Limb (tissue), 2 donors: Measurements from ENCODE around the gene ERGIC1.

Source experiments
- DNase-seq, 2 donors: peaks; one replicate each; pipeline ENCODE4 v3.0.0-alpha.2; 2016; ENCODE audit errors: extremely low spot score in 2 of 2

The ERGIC1 gene

DNA sequence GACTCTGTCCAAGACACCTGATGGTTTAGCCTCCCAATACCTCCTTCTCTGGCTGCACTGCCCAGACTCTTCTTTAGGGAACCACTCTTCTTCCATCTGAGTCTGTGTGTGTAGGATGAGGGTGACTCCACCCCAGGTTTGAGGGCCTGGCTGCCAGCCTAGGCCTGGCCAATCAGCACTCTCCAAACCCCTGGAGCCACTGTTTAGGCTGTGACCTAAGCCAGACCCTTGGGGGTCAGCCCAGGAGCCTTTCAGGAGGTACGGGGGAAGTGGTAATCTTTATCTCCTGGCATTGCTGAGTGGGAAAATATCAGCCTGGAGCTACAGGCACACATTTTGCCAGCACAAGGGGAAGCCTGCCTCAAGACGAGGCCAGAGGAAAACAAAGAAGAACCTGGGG lies 6.2 kb upstream of the ERGIC1 start:
- no peak for DNase-seq

DNA sequence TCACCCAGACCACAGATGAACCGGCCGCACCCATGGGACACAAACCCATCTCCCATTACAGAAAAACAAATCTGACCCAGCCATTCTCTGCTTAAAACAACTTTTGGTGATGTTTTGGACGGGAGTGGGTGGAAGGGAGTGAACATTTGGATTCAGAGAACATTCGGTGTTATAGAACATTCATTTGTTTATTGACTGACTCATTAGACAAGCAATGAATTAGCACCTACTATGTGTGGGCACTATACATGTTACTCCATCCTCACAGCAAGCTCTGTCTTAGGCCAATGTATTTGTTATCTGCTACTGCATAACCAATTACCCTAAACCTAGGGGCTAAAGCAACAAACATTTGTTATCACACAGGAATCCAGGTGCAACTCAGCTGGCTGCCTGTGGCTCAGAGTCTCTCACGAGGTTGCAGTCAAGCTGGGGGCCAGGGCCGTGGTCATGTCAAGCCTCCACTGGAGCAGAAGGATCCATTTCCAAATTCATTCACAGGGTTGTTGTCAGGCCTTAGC lies 5.1 kb upstream of the ERGIC1 start:
- no peak for DNase-seq

DNA sequence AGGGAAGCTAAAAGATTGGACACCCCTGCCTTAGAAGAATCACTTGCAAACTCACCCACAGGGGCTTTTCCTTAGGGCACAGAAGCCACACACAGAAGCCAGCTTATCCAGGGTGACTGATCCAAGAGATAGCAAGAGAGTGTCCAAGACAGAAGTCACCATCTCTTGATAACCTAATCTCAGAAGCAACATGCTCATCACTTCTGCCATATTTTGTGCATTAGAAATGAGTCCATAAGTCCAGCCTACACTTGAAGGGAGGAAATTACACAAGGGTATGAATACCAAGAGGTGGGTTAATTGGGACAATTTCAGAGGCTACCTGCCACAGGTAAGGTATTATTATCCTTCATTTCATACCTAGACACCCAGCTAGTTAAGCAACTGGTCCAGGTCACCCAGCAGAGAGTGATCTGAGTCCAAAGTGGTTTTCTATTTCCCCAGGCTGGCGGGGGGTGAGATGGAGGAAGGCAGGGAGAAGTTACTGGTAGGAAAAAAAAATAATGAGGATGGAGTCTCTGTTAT lies 3.7 kb upstream of the ERGIC1 start:
- DNase-seq, result no peak

DNA sequence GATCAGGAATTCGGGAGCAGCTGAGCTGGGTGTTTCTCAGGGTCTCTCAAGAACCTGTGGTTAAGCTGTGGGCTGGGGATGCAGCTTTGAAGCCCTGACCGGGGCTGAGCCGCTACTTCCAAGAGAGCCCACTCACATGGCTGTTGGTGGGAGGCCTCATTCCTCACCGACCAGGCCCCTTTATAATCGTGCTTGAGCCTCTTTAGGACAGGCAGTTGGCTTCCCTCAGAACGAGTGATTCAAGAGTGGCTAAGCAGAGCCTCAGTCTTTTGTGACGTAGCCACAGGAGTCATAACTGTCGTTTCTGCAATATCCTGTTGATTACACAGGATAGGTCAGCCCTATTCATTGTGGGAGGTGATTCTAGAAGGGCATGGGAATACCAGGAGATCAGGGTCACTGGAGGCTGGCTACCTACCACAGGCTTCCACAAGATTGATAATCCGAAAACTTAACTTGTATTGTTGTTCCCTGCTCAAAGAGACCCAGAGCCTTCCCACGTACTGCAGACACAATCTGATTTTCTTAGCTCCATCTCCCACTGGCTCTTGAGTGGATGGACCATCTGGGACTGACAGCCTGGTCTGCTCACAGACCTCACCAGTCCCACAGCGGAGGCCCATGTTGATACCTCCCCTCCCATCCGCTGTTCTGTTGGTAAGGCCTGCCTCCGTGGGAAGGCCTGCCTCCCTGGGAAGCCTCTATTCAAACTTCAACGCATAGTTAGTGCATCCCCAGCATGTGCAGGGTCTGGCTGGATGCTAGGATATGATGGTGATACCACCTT lies 3.0 kb upstream of the ERGIC1 start:
- no peak for DNase-seq

DNA sequence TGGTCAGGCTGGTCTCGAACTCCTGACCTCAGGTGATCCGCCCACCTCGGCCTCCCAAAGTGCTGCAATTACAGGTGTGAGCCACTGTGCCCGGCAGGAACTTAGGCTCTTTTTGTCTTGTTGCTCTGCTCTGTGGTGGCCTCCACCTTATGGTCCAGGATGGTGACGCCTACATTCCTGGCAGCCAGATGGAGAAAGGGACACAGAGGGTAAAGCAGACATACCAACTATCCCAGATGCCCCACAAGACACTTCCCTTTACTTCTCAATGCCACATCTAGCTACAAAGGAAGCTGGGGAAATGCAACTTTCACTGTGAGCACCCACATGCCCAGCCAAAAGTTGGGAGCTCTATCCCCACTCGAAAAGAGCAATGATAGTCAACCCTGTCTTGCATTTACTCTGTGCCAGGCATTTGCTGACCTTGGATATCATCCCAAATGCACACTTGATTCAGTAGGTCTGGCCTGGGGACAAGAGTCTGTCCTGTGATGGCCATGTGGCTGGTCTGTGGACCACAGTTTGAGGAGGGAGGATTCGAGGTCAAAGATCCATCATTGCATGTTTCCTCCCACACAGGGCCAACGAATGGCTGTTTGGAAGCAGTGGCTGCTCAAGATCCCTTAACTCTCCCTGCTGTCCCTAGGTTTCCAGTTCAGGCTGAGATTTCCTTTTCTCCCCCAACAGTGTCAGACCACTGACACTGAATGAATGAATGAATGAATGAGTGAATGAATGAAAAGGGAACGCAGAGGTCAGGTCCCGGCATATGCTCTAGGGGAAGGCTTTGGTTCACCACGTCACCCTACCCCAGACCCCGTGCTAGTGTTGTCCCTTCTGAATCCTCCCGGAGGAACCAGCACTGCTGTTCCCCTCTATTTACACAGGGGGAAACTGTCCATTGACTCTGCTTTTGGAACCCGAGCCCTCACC lies 1.4 kb upstream of the ERGIC1 start:
- DNase-seq, result no peak

DNA sequence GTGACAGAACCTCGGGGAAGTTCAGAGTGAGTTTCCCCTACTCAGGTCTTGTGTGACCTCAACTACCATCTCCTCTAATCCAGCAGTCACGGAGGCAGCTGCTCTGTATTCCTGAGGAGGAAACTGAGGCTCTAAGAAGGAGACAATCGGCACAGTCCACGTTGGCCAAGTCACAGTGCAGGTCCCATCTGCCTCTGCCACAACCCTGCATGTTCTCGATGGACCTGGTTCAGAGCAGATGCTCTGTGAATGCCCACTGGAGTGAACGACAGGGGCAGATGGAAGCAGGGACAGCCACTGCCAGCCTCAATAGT lies 722 bp upstream of the ERGIC1 start:
- no peak for DNase-seq

DNA sequence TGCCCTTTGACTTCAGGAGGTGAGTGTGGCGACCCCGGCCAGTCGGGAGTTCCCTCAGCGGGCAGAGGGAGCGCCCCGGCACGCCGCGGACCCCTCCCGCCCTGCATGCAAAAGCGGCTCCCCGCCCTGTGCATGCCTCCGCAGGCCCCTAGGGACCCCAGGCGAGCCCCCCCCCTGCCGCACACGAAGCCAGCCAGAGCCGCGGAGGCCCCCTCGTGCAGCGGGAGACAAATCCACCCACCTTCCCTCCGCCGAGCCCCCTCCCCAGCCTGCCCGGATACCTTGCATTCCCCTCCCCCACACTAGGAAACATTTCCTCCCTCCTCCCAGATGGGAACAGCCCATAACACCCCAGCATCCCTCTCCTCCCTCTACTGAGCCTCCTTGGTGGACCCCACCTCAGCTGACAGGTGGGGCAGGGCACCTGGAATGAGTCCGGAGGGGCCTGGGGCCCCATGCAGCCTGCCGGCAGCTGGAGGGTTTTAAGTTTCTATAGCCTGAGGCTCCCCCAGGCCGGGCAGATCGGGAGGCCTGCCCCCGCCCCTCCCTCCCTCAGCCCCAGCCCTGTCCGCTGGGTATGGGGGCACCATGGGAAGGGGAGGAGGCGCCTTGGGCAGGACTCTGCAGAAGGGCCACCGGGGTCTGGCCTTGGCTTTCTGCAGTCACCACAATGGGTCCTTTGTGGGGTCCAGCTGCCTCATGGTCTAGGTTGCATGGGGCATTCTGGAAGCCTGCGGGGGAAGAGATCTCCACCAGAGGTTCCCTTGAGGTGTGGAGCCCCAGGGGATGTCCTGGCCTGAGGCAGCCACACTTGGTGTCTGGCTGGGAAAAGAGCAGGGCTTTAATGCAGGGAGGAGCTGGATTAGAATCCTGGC lies 601 bp downstream of the ERGIC1 start:
- DNase-seq, result peak in 1 of 2 donors; percentile 81

DNA sequence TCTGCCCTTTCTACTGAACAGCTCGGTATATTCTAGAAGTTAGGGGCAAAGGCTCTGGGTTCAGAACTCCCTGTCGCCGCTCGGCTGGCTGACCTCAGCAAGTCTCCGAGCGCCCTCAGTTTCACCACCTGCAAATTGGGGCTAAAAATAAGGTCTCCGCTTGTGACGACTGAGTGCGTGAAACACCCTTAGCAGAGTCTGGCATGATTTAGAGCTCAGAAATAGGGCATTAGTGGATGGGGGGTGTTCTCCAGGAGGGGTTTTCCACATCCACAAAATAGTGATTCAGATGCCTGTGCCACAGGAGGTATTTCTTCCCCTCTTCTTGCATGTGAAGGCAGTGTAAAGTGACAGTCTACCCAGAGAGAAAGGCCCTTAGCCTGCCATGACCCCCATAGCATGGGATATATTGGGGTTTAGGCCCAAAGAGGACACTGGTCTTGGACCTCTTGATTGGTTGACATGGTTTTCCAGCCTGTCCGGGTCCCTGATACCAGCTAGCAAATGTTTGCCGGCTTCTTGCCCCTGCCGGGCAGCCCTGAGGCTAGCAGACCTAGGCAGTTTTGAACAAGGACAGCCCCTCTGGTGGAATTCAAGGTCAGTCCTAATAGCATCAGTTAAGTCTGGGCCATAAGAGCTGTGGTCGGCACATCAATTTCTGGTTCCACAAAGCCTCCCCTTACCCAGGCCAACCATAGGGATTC lies 1.4 kb downstream of the ERGIC1 start:
- no peak for DNase-seq

DNA sequence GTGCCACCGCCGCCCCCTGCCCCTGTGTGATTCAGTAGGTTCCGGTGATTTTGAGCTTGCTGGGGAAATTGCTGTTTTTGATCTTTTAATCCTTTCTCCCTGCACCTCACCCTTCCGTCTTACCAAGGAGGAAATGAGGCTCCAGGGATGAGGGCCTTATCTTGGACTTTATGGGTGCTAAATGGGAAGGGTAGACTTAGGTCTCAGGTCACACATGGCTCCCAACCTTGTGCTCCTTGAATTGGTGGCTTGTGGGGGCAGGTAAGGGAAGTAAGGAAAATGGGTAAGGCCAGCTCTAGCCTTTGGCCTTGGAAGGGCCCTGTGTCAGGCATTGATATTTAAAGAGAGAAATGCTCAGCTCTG lies 1.9 kb downstream of the ERGIC1 start:
- no peak for DNase-seq

DNA sequence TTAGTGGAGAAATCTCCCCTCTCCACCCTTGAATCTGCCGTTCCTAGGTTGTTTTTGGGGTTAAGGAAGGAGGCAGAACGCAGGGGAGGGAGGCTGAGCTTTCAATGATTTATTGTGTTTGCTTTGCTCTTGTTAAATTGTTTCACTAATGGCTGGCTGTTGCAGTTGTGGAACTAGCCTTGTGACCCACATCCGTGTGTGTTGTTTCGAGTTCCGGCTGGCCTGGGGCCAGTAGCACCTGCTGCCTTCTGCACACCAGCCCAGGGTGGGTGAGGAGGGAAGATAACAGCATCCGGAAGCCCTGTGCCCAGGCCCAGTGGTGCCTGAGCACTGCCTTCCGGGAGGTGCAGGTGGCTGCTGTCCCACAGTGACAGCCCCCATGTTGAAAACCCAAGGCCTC lies 3.6 kb downstream of the ERGIC1 start:
- peak in 1 of 2 donors; percentile 23 for DNase-seq

DNA sequence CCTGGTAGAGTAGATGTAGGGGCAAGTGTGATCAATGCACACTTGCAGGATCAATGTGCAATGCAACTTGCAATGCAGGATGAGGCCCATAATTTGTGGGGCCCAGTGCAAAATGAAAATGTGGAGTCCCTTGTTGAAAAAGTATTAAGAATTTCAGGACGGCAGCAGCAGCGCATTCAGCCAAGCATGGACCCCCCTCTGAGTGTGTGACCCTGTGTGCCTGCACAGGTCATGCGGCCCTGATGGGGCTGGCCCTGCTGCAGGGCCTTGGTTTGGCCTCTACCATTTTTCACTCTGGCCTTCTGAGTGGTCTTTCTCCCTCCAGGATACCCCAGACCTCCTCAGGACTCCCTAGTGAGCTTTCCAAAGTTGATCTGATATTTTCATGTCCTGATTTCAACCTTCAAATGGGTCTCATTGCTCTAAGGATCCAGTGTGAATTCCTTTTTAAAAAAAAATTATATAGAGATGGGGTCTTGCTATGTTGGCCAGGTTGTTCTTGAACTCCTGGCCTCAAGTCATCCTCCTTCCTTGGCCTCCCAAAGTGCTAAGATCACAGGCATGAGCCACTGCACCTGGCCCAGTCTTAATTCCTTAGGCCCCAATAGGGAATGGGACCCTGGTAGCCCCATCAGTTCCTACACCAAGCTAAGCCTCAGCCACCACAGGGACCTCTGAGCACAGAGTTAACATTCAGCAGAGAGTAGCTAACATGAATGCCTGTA lies 4.3 kb downstream of the ERGIC1 start:
- peak in 1 of 2 donors; percentile 6 for DNase-seq

DNA sequence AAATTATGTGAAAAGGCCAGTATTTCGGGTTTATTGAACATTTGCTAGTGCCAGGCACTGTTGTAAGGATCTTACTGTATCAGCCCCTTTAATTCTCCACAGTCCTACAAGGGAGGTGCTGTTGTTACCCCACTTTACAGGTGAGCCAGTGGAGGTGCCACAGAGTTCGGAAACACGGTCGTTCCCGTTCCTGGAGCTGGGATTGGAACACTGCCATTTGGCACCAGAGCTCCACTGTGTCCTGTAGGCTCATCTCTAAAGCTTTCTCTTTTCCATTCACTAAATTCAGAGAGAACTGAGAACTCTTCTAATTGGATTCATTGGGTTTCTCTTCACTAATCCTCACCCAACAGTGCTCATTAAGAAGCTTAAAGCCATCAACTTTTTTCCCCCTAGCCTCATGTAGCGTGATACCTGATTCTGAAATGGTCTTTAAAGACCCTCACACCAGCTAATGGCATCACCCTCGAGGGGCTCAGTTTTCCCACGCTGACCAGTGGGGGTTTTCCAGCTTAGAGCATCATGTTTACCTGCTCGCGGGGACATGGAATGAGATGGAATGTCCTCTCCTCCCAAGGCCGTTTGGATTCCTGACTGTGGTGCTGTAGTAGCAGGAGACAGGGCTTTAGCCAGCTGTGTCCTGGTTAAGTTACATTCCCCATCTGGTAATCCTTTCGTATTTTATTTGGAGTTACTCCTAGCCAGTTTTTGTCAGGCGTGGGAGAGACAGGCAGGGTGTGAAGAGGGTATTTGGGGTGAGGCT lies 5.8 kb downstream of the ERGIC1 start:
- no peak for DNase-seq

DNA sequence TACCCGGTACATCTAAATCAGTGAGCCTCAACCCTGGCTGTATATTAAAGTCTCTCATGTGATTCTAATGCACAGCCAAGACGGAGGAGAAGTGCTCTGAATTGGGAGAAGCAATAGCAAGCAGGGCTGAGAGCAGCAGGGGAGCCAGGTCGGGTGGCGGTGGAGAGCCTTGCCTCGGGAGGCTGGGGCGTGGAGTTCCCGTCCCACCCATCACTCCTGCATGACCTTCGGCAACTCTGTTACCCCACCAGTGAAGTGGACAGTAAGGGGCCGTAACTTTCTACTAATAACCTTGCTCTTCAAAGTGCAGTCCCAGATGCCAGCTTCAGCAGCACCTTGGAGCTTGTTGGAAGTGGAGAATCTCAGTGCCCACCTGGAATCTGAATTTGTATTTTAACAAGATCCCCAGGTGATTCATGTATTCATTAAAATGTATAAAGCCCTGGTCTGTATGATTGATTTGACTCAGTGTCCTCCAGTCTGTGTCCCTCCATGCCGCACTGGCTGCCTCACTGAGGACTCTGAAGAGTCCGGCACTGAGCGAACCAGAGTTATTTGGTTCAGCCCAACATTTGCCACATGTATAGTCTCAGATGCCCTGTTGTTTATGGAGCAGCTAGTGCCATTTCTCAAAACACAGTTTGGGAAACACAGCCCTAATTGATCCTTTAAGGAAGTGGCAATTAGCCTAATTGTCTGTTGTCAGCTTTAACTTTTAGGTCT lies 6.5 kb downstream of the ERGIC1 start:
- no peak for DNase-seq

DNA sequence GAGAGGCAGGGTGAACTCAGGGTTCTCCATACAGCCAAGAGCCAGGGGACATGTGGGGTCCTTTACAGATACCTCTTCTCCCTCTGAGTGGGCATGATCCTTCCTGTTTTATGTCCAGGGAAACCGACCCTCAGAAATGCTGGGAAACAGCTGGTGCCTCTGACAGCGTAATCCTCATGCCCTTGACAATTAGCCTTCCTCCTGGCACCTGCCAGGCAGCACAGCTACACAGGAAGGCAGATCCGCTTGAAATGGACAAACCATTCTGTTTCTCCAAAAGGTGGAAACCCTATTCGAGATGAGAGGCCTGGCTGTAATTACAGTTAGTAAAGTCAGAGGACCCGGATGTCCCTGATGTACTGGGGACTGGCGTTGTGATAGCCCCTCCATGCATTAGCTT lies 7.2 kb downstream of the ERGIC1 start:
- no peak for DNase-seq

DNA sequence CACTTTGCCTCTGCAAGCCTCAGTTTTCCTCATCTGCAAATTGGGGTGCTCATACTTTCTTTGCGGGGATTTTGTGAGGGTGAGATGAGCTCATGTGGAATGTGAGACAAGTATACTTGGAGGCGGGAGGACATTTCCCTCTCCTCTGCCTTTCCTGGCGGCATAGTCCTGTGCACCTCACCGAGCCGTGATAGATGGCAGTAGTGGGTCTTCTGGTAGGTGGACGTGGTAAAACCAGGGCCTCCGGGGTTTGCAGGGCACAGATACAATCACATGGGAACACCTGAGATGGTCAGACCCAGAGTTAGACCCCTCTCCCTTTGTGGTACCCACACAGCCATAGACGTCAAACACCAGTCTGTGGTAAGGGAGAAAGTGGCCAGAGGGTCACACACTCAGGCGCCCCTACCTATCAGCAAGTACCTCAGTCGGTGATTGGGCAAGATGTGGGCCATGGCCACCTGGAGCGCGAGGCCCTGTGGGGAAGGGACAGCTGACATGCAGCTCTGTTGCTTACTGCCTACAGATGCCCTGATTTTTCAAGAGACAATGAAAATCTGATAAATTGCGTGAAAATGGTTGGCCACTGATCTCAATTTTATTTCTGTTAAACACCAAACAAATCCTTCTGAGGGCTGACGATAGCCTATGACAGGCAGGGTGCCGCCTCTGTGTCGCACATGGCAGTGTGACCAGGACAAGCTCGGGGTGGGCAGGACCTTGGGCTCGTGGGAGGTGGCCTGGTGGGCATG lies 9.9 kb downstream of the ERGIC1 start:
- no peak for DNase-seq

DNA sequence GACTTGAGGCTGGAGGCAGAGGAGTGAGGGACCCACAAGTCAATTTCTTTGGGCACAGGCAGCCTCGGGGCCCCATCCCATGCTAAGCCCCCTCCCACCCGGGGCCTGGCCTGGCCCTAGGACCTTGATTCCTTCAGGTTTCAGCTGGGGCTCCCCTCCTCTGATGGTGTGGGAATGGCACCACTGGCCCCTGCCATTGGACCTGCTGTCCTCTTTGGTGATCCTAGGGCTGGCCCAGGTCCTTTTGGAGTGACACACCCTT lies 10.5 kb downstream of the ERGIC1 start:
- no peak for DNase-seq

DNA sequence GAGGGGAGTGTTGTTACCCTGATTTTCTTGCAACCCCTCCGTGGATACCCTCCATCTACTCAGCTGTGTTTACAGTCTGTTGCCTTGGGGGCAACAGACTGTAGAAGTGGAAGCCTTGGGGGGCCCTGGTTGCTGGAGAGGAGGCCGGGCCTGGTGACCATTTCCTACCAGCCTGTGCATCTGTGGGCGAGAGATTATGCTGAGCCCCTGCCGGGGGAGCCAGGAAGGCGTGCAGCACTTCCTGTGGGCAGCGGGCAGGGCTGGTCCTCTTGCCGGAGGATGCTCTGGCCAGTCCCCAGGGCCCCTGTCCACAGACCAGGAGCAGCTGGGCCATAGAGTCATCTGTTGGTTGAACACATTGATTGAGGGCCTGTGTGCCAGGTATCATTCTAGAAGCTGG lies 11.1 kb downstream of the ERGIC1 start:
- DNase-seq, result no peak

DNA sequence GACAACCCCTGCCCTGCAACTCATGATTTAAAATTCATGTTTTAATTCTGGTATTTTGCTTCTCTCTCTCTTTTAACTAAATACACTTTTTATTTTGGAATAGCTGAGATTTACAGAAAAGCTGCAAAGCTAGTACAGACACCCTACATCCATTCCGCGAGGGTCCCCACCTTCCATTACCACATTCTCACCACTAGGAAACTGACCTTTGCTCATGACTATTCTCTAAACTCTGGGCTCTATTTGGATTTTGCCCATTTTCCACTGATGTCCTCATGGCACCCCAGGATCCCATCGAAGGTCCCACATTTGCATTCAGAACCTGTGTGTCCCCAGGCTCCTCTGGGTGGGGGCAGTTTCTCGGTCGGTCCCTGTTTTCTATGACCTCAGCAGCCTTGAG lies 11.5 kb downstream of the ERGIC1 start:
- DNase-seq, result no peak
